IPS-NIHi7 (cell line): ENCODE data around the gene CDC23.

Source experiments
- DNase-seq: peaks from one replicate; pipeline ENCODE4 v3.0.0; 2012; ENCODE audit warnings: mixed read lengths; ENCODE audit errors: extremely low spot score

Gene CDC23

GRCh38 chr5:138141734-138142133, 71.4 kb downstream of the CDC23 start:
- no peak for DNase-seq

- DNase-seq, result no peak
These were observed 72.9 kb downstream of the CDC23 start for GRCh38 chr5:138140268-138140667.

- DNase-seq, result no peak
These were observed 73.4 kb downstream of the CDC23 start for GRCh38 chr5:138139781-138140090.

GRCh38 chr5:138138949-138139780, 74.0 kb downstream of the CDC23 start, which contains the start of gene NME5:
Gene NME5 (minus strand): TSS chr5:138139428. CDS start chr5:138138780, 648 bp downstream.
- peak; percentile 77 for DNase-seq
